GM12878 (cell line): Measurements from ENCODE around the gene SIRT2.

ENCODE experiments used
- CTCF ChIP-seq, 3 experiments: IDR thresholded peaks in 2 of 3; conservative IDR thresholded peaks in 1 of 3; 2 replicates each; pipeline ENCODE4 v1.5.1; 2011; ENCODE audit warnings: low read depth in 3 of 3, low read length in 3 of 3, mild to moderate bottlenecking in 3 of 3, control low read depth in 2 of 3, moderate library complexity in 2 of 3, inconsistent platforms in 1 of 3, mixed read lengths in 1 of 3; ENCODE audit not compliant: control insufficient read depth in 2 of 3, insufficient read depth in 1 of 3; ENCODE audit errors: extremely low read depth in 1 of 3
- EP300 ChIP-seq, 2 experiments: fragments of 150-350 bp in 1 of 2; IDR thresholded peaks; 2 replicates each; pipeline ENCODE4 v1.6.1; 2011 to 2012; ENCODE audit warnings: low read depth in 2 of 2, low read length in 2 of 2, borderline replicate concordance in 1 of 2, improper control_type of control experiment in 1 of 2, inconsistent platforms in 1 of 2; ENCODE audit not compliant: control insufficient read depth in 1 of 2
- KAT2A ChIP-seq: conservative IDR thresholded peaks from 2 replicates; pipeline ENCODE4 v1.6.1; 2011; ENCODE audit warnings: low read depth, low read length; ENCODE audit not compliant: control insufficient read depth
- NFYB ChIP-seq: IDR thresholded peaks from 2 replicates; pipeline ENCODE4 v1.6.1; 2011; ENCODE audit warnings: low read depth, mild to moderate bottlenecking, low read length, improper control_type of control experiment, moderate library complexity; ENCODE audit not compliant: insufficient read depth
- POLR2A ChIP-seq: IDR thresholded peaks from 2 replicates; pipeline ENCODE4 v1.6.1; 2011; ENCODE audit warnings: low read depth, mild to moderate bottlenecking, low read length
- POLR2AphosphoS2 ChIP-seq: IDR thresholded peaks from 2 replicates; pipeline ENCODE4 v1.6.1; 2011; ENCODE audit warnings: low read depth, mild to moderate bottlenecking, low read length, improper control_type of control experiment, moderate library complexity
- POLR2AphosphoS5 ChIP-seq: IDR thresholded peaks from 2 replicates; pipeline ENCODE4 v1.6.1; 2011; ENCODE audit warnings: mild to moderate bottlenecking, low read length, inconsistent platforms
- SREBF1 ChIP-seq: IDR thresholded peaks from 2 replicates; pipeline ENCODE4 v1.6.1; 2012; ENCODE audit warnings: mild to moderate bottlenecking, low read length
- SUZ12 ChIP-seq: fragments of 200-600 bp; sonication (generic); IDR thresholded peaks from one replicate; pipeline ENCODE4 v1.6.1; 2018; ENCODE audit warnings: antibody characterized with exemption, mild to moderate bottlenecking; ENCODE audit not compliant: unreplicated experiment
- ZBTB4 ChIP-seq: fragments of 450-650 bp; formaldehyde crosslinking; IDR thresholded peaks from 2 replicates; pipeline ENCODE4 v1.4.0; 2022; ENCODE audit warnings: mild to moderate bottlenecking, moderate library complexity

GRCh38 chr19:38913958-38914357, 14.5 kb upstream of the SIRT2 start:
- TF ChIP-seq SUZ12, result no peak
- no peak for TF ChIP-seq CTCF (IDR thresholded peaks at IDR 0.05 in 2 of 3, conservative IDR thresholded peaks at IDR 0.05 in 1 of 3; ENCODE audit: control insufficient read depth in 2 of 3, extremely low read depth in 1 of 3, insufficient read depth in 1 of 3, low read depth in 3 of 3, low read length in 3 of 3)
- no peak for TF ChIP-seq POLR2A
- TF ChIP-seq ZBTB4, result no peak
- TF ChIP-seq NFYB, result no peak
- TF ChIP-seq KAT2A, result no peak
- no peak for TF ChIP-seq SREBF1
- TF ChIP-seq POLR2AphosphoS5, result no peak
- TF ChIP-seq POLR2AphosphoS2, result no peak
- no peak for TF ChIP-seq EP300 (IDR thresholded peaks at IDR 0.05; ENCODE audit: borderline replicate concordance in 1 of 2, control insufficient read depth in 1 of 2, low read depth in 2 of 2, low read length in 2 of 2)
